SH-SY5Y (cell line): ENCODE results near the gene CNGB1.

Experiments
- GATA2 ChIP-seq: IDR thresholded peaks from 2 replicates; pipeline ENCODE4 v1.6.1; 2011; ENCODE audit warnings: mild to moderate bottlenecking, low read depth, low read length
- GATA3 ChIP-seq: IDR thresholded peaks from 2 replicates; pipeline ENCODE4 v1.6.1; 2011; ENCODE audit warnings: low read depth, mild to moderate bottlenecking, low read length, moderate library complexity

CNGB1 gene

DNA sequence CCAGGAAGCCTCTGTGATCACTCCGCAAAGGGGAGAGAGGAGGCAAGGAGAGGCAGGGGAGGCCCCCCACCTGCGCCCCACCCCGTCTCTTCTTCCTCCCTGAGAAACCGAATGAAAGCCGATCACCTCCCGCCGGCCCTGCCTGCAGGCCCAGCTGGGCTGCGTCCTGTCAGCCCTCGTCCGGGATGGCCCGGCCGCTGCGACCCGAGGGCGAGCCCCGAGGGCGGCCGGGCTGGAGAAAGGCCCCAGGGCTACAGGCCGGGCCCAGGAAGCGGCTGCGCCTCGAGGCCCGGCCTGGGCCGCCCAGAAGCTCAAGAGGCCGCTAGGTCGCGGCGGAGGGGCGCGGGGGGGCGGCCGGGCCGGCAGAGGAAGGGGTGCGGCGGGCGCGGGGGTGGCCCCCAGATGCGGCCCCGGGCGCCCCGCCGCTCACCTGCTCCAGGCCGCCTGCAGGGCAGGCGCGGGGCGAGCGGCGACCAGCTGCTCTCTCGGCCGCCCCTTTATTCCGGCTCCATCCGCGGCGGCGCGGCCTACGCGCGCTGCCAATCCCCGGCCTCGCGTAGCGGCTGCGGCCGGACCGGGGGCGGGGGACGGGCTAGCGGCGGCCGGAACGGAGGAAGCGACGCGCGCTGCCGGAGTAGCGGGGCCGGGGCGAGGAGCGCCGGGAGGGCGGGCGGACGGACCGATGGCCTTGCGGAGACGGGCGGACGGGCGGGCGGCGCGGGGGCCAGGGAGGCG lies 29.2 kb upstream of the CNGB1 start, which contains the start of gene ZNF319:
Gene ZNF319 (minus strand): TSS at position 702 of the 735 bp plus-strand sequence. CDS start 2,407 bp downstream, outside the sequence.
- TF ChIP-seq GATA2 (no peak), GATA3 (no peak)

GRCh38 chr16:57999366-57999970 lies 28.5 kb upstream of the CNGB1 start:
- TF ChIP-seq GATA3, result no peak
- no peak for TF ChIP-seq GATA2

- TF ChIP-seq GATA2 (no peak), GATA3 (no peak)
These were observed 28.1 kb upstream of the CNGB1 start for GRCh38 chr16:57998992-57999365.

GRCh38 chr16:57998486-57998885 lies 27.6 kb upstream of the CNGB1 start:
- TF ChIP-seq GATA3 (no peak), GATA2 (no peak)

GRCh38 chr16:57997528-57998265 lies 26.8 kb upstream of the CNGB1 start:
- TF ChIP-seq GATA2 (no peak), GATA3 (no peak)

GRCh38 chr16:57997176-57997527 lies 26.2 kb upstream of the CNGB1 start:
- TF ChIP-seq GATA2, result no peak
- no peak for TF ChIP-seq GATA3

DNA sequence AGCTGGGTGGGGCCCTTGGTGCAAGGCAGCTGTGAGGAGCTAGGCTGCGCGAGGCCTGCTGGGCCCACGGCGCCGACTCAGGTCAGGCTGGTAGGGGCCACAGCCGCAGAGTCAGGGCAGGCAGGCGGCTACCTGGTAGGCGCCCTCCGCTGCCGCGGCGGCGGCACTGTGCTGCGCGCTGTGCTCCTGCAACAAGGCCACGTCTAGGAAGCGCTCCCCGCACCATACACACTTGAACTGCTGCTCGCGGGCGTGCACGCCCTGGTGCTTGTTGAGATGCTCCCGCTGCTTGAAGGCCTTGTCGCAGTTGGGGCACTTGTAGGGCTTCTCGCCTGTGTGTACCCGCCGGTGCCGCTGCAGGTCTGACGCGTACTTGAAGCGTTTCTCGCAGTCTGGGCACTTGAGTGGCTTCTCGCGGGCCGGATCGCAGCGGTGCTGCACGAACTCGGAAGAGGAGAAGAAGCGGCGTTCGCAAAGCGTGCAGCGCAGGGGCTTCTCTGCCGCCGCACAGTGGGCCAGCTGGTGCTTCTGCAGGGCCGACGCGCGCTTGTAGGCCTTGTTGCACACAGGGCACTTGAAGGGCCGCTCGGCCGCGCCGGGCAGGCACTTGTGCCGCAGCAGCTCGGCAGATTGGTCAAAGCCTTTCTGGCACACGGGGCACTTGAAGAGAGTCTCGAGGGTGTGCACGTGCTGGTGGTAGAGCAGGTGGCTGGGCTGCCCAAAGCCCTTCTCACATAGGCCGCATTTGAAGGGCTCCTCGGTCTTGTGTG lies 25.7 kb upstream of the CNGB1 start:
- TF ChIP-seq GATA3, result no peak
- TF ChIP-seq GATA2, result no peak

DNA sequence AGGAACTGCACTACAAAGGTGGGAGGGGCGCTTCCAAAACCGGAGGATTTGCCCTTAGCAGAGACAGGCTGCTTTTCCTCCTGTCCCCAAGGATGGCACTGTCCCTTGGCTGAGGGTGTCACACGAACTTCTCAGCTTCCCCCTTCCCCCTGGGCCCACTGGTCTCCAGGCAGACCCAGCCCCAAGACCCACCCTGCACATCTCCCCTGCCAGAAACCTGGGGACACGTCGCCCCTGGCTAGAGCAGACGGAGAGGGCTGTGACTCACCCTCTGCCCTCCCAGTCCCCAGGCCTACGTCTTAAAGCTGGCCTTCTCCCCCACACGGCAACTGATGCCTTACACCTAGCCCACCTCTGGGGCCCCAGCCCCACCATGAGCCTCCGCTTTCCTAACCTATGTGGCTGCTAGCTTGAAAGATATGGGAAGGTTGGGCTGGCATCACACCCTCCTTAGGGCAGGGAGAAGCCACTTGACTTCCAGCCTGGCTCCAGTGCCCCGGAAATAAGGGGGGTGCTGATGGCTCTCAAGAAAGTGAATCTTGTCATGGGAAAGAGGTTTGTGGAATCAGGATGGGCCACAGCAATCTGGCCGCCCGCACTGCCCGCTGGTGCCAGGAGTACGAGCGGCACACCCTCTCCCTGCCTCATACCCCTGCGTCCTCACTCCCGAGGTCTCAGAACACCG lies 24.9 kb upstream of the CNGB1 start:
- no peak for TF ChIP-seq GATA2
- TF ChIP-seq GATA3, result no peak

- TF ChIP-seq GATA3 (no peak), GATA2 (no peak)
These were observed 23.9 kb upstream of the CNGB1 start for GRCh38 chr16:57994778-57995177.

DNA sequence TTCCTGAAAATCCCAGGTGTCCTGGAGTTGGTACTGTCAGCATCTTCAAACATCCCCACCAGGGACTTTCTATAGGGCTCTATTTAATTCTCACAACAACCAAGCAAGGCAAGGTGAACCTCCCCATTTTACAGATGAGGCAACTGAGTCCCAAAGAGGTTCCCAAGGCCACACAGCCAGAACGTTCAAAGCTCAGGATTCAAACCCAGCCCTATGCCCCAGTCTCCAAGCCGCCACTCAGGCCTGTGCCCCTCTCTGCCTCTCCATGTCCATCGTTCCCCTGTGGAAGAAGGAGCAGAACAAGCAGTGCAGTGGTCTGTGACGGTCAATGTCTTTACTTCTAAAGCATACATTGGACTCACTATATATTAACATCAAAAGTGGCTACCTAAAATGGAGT lies 23.4 kb upstream of the CNGB1 start:
- TF ChIP-seq GATA2, result no peak
- TF ChIP-seq GATA3, result no peak

DNA sequence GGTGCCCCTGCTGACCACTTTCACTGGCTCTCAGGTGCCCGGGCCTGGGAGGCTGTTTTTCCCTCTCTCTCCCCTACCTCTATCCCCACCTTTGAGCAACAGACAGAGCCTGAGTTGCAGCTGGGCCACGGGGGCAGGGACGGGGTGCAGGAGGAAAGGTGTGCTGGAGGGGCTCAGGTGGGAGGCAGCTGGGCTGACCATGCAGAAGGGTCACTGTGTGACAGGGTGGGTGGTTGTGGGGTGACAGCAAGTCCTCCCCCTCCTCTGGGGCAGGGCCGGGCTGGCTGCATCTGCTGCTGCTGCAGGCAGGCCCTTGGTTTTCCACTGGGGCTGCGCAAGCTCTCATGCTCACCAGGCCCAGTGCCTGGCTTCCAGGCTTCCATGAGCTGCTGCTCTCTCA lies 23.0 kb upstream of the CNGB1 start:
- TF ChIP-seq GATA3 (no peak), GATA2 (no peak)

GRCh38 chr16:57993438-57993837 lies 22.5 kb upstream of the CNGB1 start:
- TF ChIP-seq GATA2, result no peak
- no peak for TF ChIP-seq GATA3

DNA sequence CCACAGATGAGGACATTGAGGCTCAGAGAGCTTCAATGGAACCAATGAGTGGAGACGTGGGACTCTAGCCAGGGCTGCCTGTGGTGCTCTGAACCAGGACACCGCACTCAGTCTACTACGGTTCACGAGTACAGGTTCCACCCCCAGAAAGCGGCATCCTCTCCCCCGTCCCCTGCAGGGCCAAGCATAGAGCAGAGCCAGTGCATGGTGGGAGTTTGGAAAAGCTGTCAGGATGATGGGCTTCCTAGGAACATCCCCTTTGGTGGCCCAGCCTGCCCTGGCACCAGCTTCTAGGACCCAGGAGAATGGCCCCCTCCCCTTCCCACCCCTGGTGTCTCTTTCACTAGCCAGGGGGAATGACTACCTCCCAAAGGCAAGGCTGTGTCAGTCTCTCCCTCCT lies 21.2 kb upstream of the CNGB1 start:
- TF ChIP-seq GATA3 (no peak), GATA2 (no peak)
